Measurements from ENCODE around the gene CDK2AP2. TPM values are rescaled to one million over a fixed set of nuclear protein-coding genes. Genes with fewer than 3 reads are reported as not detected.

Gene CDK2AP2
- total and polyA plus RNA-seq, 9 of the 15 experiments (the other 6 are each of a cell fraction or from before 2014, with no cell fraction given) = 4.4 to 47.4 (median 21.7) TPM

GRCh38 chr11:67463680-67464410 lies 44.1 kb downstream of the CDK2AP2 start (continued):
- TF ChIP-seq, protein P1, sequence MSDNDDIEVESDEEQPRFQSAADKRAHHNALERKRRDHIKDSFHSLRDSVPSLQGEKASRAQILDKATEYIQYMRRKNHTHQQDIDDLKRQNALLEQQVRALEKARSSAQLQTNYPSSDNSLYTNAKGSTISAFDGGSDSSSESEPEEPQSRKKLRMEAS (CRISPR knock-in tag; IDR thresholded peaks at IDR 0.05) = peak; percentile 51
- TF ChIP-seq ZNF280A (IDR thresholded peaks at IDR 0.05; ENCODE audit: low read depth, partially characterized antibody) = no peak
- TF ChIP-seq, protein P2, sequence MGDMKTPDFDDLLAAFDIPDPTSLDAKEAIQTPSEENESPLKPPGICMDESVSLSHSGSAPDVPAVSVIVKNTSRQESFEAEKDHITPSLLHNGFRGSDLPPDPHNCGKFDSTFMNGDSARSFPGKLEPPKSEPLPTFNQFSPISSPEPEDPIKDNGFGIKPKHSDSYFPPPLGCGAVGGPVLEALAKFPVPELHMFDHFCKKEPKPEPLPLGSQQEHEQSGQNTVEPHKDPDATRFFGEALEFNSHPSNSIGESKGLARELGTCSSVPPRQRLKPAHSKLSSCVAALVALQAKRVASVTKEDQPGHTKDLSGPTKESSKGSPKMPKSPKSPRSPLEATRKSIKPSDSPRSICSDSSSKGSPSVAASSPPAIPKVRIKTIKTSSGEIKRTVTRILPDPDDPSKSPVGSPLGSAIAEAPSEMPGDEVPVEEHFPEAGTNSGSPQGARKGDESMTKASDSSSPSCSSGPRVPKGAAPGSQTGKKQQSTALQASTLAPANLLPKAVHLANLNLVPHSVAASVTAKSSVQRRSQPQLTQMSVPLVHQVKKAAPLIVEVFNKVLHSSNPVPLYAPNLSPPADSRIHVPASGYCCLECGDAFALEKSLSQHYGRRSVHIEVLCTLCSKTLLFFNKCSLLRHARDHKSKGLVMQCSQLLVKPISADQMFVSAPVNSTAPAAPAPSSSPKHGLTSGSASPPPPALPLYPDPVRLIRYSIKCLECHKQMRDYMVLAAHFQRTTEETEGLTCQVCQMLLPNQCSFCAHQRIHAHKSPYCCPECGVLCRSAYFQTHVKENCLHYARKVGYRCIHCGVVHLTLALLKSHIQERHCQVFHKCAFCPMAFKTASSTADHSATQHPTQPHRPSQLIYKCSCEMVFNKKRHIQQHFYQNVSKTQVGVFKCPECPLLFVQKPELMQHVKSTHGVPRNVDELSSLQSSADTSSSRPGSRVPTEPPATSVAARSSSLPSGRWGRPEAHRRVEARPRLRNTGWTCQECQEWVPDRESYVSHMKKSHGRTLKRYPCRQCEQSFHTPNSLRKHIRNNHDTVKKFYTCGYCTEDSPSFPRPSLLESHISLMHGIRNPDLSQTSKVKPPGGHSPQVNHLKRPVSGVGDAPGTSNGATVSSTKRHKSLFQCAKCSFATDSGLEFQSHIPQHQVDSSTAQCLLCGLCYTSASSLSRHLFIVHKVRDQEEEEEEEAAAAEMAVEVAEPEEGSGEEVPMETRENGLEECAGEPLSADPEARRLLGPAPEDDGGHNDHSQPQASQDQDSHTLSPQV (IDR thresholded peaks at IDR 0.05) = peak; percentile 96
- TF ChIP-seq TARDBP (IDR thresholded peaks at IDR 0.05) = 0 out of 2 replicates have a peak, but pooled peaks have one; percentile 46
- TF ChIP-seq FOSL1 (tag; conservative IDR thresholded peaks at IDR 0.05) = peak; percentile 97
- peak; percentile 81; the same call in 1 of the 2 replicates for TF ChIP-seq ZNF717 (CRISPR knock-in tag; IDR thresholded peaks at IDR 0.05)
- TF ChIP-seq, protein P3, sequence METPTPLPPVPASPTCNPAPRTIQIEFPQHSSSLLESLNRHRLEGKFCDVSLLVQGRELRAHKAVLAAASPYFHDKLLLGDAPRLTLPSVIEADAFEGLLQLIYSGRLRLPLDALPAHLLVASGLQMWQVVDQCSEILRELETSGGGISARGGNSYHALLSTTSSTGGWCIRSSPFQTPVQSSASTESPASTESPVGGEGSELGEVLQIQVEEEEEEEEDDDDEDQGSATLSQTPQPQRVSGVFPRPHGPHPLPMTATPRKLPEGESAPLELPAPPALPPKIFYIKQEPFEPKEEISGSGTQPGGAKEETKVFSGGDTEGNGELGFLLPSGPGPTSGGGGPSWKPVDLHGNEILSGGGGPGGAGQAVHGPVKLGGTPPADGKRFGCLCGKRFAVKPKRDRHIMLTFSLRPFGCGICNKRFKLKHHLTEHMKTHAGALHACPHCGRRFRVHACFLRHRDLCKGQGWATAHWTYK (CRISPR knock-in tag; IDR thresholded peaks at IDR 0.05) = peak; percentile 95
- peak; percentile 55; the same call in 1 of the 2 replicates for TF ChIP-seq DPF2 (IDR thresholded peaks at IDR 0.05)
- no peak for TF ChIP-seq SIN3B (IDR thresholded peaks at IDR 0.05; ENCODE audit: low read depth)
- TF ChIP-seq ZSCAN32 (CRISPR knock-in tag; IDR thresholded peaks at IDR 0.05) = no peak
- TF ChIP-seq CAMTA2 (CRISPR knock-in tag; conservative IDR thresholded peaks at IDR 0.05) = no peak
- no peak for TF ChIP-seq NBN (IDR thresholded peaks at IDR 0.05; ENCODE audit: low read depth)
- no peak for TF ChIP-seq ZNF133 (CRISPR knock-in tag; IDR thresholded peaks at IDR 0.05)
- no peak for TF ChIP-seq NCOA2 (IDR thresholded peaks at IDR 0.05; ENCODE audit: partially characterized antibody in 2 of 2)
- TF ChIP-seq ZBTB2 (IDR thresholded peaks at IDR 0.05) = peak; percentile 66; the same call in 1 of the 2 replicates
- no peak for TF ChIP-seq MEF2A (IDR thresholded peaks at IDR 0.05; ENCODE audit: control insufficient read depth, low read depth, low read length)
- TF ChIP-seq ZNF830 (CRISPR knock-in tag; IDR thresholded peaks at IDR 0.05) = 0 out of 2 replicates have a peak, but pooled peaks have one; percentile 22
- no peak for TF ChIP-seq ZNF431 (CRISPR knock-in tag; IDR thresholded peaks at IDR 0.05)
- 0 out of 2 replicates have a peak, but pooled peaks have one; percentile 4 for TF ChIP-seq NR2C2 (CRISPR knock-in tag; IDR thresholded peaks at IDR 0.05)
- TF ChIP-seq NR2C2 (tag; IDR thresholded peaks at IDR 0.05) = no peak
- no peak for TF ChIP-seq KDM1A (IDR thresholded peaks at IDR 0.05)
